Measurements from ENCODE around the gene NUP210L. TPM values are rescaled to one million over a fixed set of nuclear protein-coding genes. Genes with fewer than 3 reads are reported as not detected.
"Not testable (repeated sequence)": the region's sequence is repeated elsewhere in the genome, so short reads cannot be mapped to it uniquely, and the experiment has no call there.

The NUP210L gene
- total RNA-seq, 1 donor from 2014 or later = 0.22 TPM

DNA sequence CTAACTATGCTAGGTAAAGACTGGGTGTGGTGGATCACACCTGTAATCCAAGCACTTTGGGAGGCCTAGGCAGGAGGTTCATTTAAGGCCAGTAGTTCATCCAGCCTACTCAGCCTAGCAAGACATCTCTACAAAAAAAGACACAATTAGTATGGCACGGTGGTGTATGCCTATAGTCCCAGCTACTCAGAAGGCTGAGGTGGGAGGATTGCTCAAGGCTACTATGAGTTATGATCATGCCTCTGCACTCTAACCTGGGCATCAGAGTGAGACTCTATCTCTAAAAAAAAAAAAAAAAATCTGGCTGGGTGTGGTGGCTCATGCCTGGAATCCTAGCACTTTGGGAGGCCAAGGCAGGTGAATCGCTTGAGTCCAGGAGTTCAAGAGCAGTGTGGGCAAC is 21.6 kb downstream of the NUP210L start:
- ChIA-PET POLR2A (no interaction called here), CTCF (no interaction called here)
- H3K4me3 Mint-ChIP-seq = no peak overlapping the region
- H3K36me3 Mint-ChIP-seq (ENCODE audit: low read depth) = no peaks in the 10 kb centered on the region
- TF ChIP-seq, protein P1, sequence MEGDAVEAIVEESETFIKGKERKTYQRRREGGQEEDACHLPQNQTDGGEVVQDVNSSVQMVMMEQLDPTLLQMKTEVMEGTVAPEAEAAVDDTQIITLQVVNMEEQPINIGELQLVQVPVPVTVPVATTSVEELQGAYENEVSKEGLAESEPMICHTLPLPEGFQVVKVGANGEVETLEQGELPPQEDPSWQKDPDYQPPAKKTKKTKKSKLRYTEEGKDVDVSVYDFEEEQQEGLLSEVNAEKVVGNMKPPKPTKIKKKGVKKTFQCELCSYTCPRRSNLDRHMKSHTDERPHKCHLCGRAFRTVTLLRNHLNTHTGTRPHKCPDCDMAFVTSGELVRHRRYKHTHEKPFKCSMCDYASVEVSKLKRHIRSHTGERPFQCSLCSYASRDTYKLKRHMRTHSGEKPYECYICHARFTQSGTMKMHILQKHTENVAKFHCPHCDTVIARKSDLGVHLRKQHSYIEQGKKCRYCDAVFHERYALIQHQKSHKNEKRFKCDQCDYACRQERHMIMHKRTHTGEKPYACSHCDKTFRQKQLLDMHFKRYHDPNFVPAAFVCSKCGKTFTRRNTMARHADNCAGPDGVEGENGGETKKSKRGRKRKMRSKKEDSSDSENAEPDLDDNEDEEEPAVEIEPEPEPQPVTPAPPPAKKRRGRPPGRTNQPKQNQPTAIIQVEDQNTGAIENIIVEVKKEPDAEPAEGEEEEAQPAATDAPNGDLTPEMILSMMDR (IDR thresholded peaks at IDR 0.05) = no peak
- no peak overlapping the region for H3K27ac Mint-ChIP-seq
- no peak for DNase-seq
- ATAC-seq (ENCODE audit: low read depth) = no peak
- H3K9me3 Mint-ChIP-seq = no peaks in the 10 kb centered on the region
- intact Hi-C loops (cut with micrococcal nuclease) = no loop called here
- H3K27me3 Mint-ChIP-seq = no peaks in the 10 kb centered on the region
- no peaks in the 10 kb centered on the region for H3K4me1 Mint-ChIP-seq

DNA sequence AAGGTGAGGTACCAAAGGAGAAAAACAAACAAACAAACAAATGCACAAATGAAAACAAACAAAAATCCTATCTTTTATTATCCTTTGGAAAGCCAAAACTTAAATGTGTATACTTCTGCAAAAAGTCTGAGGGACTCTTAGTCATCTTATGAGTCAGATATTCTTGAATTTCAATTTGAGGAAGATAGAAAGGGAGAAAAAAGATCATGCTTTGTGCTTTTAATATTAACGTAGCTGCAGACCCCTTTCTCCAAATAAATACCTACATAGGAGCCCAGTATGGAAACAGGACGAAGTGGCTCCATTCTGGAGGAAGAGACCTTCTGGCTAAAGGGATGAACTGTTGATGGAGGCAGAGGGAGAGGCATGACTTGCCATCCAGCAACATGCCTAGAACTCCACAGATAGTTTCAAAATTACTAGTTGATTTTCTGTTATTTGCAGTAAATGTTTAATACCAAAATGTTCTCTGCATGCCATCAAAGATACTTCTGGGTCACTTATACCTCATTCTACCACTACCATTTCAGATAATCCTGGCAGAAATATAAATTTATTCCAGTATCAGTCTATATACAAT is 25.4 kb downstream of the NUP210L start:
- ATAC-seq (ENCODE audit: low read depth) (no peak), DNase-seq (no peak)
- intact Hi-C loops (cut with micrococcal nuclease) = no loop called here
- POLR2A ChIA-PET = no interaction called here
- Mint-ChIP-seq H3K27me3 (no peaks in the 10 kb centered on the region), H3K4me1 (no peaks in the 10 kb centered on the region), H3K9me3 (peaks cover 2% of the 10 kb centered on the region), H3K4me3 (no peak overlapping the region), H3K27ac (no peak overlapping the region), H3K36me3 (ENCODE audit: low read depth) (no peaks in the 10 kb centered on the region)
- CTCF ChIA-PET = interaction anchor here (0.6 kb wide), 1 partner anchor 45 kb away, joined by 3 read pairs; no protein-coding TSS in a partner anchor
- TF ChIP-seq, protein P1 (IDR thresholded peaks at IDR 0.05) = no peak

DNA sequence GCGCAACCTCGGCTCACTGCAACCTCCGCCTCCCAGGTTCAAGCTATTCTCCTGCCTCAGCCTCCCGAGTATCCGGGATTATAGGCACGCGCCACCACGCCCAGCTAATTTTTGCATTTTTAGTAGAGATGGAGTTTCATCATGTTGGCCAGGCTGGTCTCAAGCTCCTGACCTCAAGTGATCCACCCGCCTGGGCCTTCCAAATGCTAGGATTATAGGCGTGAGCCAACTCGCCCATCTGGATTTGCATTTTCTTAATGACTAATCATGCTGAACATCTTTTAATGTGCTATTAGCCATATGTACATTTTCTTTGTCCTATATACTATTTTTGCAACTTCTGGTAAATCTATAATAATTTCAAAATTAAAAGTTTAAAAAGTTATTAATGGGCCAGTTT is 31.7 kb downstream of the NUP210L start:
- ATAC-seq (ENCODE audit: low read depth); H3K4me1 Mint-ChIP-seq; H3K27ac Mint-ChIP-seq; CTCF ChIA-PET; intact Hi-C loops (cut with micrococcal nuclease); H3K27me3 Mint-ChIP-seq; H3K9me3 Mint-ChIP-seq; H3K4me3 Mint-ChIP-seq; H3K36me3 Mint-ChIP-seq (ENCODE audit: low read depth); DNase-seq: not testable (repeated sequence)
- POLR2A ChIA-PET = interaction anchor here (0.6 kb wide), 1 partner anchor 396 kb away, joined by 3 read pairs; the partner anchor contains the start of gene INTS3

DNA sequence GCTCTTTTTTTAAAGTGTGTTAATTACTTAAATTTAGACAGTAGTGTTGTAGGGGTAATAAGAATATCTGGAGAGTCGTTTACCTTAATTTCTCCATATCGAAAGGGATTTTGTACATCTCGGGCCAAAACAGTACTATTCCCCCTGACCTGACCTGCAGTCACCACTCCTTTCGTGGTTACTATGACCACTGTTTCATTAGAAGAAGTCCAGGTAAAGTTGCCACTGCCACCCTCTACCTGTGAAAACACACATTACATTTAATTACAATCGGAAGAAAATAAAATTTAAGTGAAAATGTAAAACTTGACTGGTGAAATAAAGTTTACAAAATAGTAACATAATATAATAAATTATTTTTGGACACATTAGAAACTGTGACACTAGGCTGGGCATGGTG is 37.2 kb downstream of the NUP210L start:
- DNase-seq = no peak
- H3K27ac Mint-ChIP-seq = no peak overlapping the region
- ATAC-seq (ENCODE audit: low read depth) = no peak
- intact Hi-C loops (cut with micrococcal nuclease) = no loop called here
- H3K36me3 Mint-ChIP-seq (ENCODE audit: low read depth) = no peaks in the 10 kb centered on the region
- ChIA-PET POLR2A (interaction anchor here (0.6 kb wide), 1 partner anchor 19 kb away, joined by 6 read pairs; no protein-coding TSS in a partner anchor), CTCF (no interaction called here)
- no peaks in the 10 kb centered on the region for H3K9me3 Mint-ChIP-seq
- no peaks in the 10 kb centered on the region for H3K27me3 Mint-ChIP-seq
- no peak overlapping the region for H3K4me3 Mint-ChIP-seq
- TF ChIP-seq, protein P1 (IDR thresholded peaks at IDR 0.05) = no peak
- H3K4me1 Mint-ChIP-seq = peaks cover 4% of the 10 kb centered on the region

DNA sequence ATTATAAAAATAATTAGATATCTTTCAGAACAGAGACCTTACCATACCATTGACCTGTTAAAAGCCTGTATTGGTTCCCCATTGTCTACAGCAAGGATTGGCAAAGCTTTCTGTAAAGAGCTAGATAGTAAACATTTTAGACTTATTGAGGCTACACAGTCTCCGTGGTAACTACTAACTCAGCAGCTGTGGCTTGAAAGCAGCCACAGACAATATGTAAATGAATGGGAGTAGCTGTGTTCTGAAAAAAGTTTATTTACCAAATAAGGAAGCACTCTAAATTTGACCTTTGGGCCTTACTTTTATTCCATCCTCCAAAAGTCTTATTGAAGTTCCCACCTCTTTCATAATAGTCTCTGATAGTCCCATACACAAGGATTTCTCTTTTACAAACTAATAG is 39.7 kb downstream of the NUP210L start:
- no peak overlapping the region for H3K4me3 Mint-ChIP-seq
- no peak for ATAC-seq (ENCODE audit: low read depth)

More for the DNA sequence above, 39.7 kb downstream of the NUP210L start:
- POLR2A ChIA-PET = interaction anchor here (0.6 kb wide), 1 partner anchor 106 kb away, joined by 7 read pairs; no protein-coding TSS in a partner anchor
- DNase-seq = no peak
- Mint-ChIP-seq H3K27ac (no peak overlapping the region), H3K36me3 (ENCODE audit: low read depth) (no peaks in the 10 kb centered on the region), H3K9me3 (no peaks in the 10 kb centered on the region), H3K27me3 (no peaks in the 10 kb centered on the region), H3K4me1 (peaks cover 4% of the 10 kb centered on the region)
- intact Hi-C loops (cut with micrococcal nuclease) = no loop called here
- TF ChIP-seq, protein P1 (IDR thresholded peaks at IDR 0.05) = no peak
- CTCF ChIA-PET = no interaction called here

All from activated B cell treated with CpG ODN at 0.5 μM for 24 hours (primary cell).